EH (cell line): ENCODE results near the gene NUDT7.

Source experiments
- DNase-seq: peaks from one replicate; pipeline ENCODE4 v3.0.0-alpha.2; 2015; ENCODE audit warnings: low read depth

Gene NUDT7

DNA sequence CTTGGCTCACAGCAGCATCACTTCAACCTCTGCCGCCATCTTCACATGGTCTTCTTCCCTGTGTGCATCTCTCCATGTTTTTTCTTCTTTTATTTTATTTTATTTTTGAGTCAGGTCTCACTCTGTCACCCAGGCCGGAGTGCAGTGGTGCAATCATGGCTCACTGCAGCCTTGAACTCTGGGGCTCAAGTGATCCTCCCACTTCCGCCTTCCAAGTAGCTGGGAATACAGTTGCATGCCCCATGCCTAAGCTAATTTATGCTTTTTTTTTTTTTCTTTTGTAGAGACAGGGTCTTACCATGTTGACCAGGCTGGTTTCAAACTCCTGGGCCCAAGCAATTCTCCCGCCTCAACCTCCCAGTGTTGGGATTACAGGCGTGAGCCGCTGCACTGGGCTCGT is 1.9 kb downstream of the NUDT7 start:
- no peak for DNase-seq

DNA sequence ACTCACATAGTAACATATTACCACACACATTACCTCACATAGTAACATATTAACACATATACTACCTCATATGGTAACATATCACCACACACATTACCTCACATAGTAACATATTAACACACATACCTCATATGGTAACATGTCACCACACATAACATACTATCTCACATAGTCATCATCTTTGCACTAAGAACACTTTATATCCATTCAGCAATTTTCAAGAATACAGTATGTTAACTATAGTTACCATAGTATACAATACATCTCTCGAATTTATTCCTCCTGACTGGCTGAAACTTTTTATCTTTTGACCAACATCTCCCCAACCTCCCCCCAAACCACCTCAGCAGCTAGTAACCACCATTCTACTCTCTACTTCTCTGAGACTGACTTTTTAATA is 7.6 kb downstream of the NUDT7 start:
- no peak for DNase-seq

- peak; percentile 28 for DNase-seq
Observed at GRCh38 chr16:77732241-77732946, 10.1 kb downstream of the NUDT7 start.

DNA sequence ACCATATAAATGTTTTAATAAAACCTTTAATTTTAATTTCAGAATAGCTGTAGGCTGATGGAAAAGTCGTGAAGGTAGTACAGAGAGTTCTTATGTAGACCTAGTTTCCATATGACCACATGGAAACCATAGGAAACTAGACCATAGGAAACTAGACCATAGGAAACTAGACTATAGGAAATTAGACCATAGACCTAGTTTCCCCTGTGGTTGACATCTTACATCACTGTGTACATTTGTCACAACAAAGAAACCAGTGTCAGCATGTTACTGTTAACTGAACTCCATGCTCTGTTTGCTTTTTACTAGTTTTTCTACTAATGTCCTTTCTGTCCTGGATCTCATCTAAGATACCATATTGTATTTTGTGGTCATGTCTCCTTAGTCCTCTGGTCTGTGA is 14.6 kb downstream of the NUDT7 start:
- DNase-seq = no peak

GRCh38 chr16:77738706-77739558 is 16.6 kb downstream of the NUDT7 start:
- DNase-seq = no peak

DNA sequence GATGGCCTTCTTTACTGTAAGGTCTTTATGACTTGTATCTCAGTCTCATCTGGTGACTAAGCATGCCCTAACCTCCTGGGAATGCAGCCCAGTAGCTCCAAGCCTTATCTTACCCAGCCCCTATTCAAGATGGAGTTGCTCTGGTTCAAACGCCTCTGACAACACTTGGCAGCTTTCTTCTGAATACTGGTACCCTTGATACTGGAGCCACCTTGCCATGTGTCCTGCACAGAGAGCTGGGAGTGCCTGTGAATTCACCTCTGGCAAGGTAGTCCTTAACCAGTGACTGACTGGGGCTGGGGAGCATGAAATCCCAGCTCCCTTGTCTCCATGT is 17.2 kb downstream of the NUDT7 start:
- peak; percentile 32 for DNase-seq

GRCh38 chr16:77744141-77744540 is 21.8 kb downstream of the NUDT7 start:
- DNase-seq = no peak

GRCh38 chr16:77745972-77746371 is 23.7 kb downstream of the NUDT7 start:
- no peak for DNase-seq

GRCh38 chr16:77748421-77749005 is 26.2 kb downstream of the NUDT7 start:
- DNase-seq = no peak

DNA sequence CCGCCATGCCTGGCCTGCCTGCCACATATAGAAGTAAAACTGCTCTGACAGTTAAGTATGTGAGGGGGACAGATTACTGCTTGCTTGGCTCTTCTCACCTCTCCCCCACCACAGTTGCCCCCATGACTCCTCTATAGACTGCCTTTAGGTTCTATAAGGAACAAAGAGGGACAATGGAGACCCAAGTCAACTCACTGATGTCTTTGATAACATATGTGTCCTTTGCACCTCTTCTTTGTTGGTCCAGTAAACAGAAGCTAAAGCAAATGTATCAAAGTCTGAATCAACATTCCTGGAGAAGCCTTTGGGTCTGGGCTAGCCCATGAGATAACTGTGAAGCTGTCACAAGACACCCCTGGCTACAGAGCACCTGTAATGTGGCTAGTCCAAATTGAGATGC is 27.1 kb downstream of the NUDT7 start:
- no peak for DNase-seq

DNA sequence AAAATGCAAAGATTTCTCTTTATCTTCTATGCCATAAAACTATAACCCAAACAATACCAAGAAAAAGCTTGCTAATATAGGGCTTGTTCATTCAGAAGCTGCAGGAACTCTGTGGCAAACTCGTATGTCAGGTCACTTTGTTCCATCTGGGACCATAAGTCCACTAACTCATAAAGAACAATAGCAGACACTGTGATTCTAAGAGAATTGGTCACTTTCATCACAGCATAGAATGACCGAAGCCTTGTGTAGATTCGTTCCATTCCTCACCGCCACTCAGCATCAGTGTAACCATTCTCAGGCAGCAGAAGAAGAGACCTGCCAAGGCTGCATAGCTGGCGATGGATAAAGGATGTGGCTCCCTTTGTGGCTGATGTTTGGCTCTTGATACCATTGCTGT is 35.7 kb downstream of the NUDT7 start:
- no peak for DNase-seq

DNA sequence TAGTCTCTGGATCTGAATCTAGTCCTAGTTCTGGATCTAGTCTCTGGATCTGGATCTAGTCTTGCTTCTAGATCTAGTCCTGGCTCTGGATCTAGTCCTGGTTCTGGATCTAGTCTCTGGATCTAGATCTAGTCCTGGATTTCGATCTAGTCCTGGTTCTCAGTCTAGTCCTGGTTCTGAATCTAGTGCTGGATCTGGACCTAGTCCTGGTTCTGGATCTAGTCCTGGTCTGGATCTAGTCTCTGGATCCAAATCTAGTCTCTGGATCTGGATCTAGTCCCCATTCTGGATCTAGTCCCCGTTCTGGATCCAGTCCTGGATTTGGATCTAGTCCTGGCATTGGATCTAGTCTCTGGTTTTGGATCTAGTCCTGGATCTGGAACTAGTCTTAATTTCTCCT is 36.2 kb downstream of the NUDT7 start:
- no peak for DNase-seq

DNA sequence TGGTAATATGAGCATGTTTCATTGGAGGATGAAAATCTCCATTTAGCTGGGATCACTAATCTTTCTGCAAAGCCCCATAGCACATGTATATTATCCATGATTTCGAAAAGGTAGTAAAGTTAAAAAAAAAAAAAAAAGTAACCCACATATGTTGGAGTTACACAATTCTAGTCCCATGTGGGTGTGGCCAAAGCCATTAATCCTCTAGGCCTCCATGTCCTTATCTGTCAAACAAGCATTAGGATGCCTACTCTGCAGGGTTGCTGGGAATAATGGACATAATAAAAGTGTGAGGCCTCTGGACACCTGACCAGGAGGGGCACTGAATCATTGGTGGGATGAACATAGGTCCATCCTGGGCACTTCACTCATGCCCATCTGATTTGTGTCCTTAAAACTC is 36.9 kb downstream of the NUDT7 start:
- DNase-seq = no peak

GRCh38 chr16:77759821-77760220 is 37.5 kb downstream of the NUDT7 start:
- no peak for DNase-seq

DNA sequence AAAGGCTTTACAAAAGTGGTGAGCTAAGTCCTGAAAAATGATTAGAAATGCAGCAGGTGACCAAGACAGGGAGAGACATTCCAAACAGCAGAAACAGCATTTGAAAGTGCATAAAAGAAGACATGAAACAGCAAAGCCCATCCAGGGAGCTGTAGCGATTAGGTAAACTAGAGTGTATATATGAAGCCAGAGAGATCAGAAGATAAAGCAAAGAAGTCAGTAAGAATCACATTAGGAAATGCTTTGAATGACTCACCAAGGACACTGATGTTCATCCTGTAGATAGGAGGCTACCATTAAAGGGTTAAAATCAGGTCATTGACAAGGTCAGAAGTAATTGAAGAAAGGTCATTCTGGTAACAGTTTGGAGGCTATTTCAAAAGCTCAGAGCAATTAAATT is 38.5 kb downstream of the NUDT7 start:
- peak; percentile 7 for DNase-seq

DNA sequence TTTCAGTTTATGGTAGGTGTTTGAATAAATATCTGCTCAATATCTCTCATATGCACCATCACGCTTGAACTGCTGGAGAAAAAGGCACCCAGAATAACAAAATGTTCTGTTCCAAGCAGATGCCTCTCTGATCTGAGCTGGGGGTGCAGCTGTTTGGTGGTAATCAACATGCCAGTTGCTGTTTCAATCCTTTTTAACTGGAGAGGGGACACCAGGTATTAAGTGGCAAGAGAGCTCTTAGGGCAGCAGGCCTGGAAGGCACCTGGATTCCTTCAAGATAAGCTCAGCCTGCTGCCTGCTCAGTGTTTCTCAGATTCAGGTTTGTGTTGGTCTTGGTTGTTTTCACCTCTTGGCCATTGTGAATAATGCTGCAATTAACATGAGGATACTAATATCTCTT is 38.9 kb downstream of the NUDT7 start:
- DNase-seq = no peak

DNA sequence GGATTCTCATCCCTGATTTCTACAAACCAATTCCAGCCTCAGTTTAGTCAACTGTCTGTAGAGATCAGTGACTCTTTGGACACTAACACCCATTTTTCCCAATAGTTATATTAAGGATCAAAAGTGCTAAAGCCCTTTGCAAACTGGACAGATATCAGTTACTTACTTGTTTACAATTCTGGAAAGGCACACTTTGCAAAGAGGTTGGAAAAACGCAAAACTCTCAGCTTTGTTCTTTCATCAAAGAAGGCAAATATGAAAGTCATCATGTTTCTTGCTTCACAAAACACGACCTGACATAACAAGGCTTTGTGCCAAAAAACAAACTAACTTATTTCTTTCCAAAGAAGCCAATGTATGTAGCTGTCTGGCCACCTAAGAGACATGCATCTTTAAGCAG is 39.9 kb downstream of the NUDT7 start:
- no peak for DNase-seq

GRCh38 chr16:77763994-77764393 is 41.7 kb downstream of the NUDT7 start:
- no peak for DNase-seq

GRCh38 chr16:77767211-77767610 is 44.9 kb downstream of the NUDT7 start:
- no peak for DNase-seq

DNA sequence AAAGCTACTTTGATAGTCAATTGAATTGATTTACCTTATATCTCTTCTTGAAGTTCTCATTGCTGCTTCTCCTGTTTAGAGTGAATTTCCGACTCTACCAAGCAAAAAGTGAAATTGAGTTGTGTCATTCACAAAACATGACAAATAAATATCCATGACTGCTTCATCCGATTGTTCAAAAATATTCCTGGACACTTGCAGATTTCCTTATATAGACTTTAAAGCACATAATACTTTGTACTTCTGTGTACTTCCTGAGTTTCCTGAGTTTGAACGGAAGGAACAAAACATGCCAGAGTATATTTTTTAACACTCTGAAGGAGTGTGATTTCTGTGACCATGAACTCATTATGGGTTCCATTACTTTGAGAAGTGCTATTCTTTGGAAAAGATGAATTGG is 45.5 kb downstream of the NUDT7 start:
- DNase-seq = no peak

- DNase-seq = peak; percentile 5
Observed at GRCh38 chr16:77775911-77776909, 53.9 kb downstream of the NUDT7 start.

DNA sequence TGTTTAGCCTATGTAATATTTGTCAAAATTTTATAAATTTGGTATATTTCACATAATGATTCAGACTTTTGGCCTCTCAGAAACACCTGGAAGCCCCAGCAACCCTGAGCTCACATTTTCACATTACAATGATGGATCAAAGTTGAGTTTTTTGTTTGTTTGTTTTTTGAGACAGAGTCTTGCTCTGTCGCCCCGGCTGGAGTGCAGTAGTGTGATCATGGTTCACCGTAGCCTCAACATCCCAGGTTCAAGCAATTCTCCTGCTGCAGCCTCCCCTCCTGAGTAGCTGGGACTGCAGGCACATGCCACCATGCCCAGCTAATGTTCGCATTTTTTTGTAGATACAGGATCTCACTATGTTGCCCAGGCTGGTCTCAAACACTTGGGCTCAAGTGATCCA is 55.4 kb downstream of the NUDT7 start:
- no peak for DNase-seq
